22Rv1 (cell line): ENCODE results near the gene F12.

ENCODE experiments used
- H3K27ac ChIP-seq: fragments of 450-650 bp; 2 replicates; pipeline ENCODE4 v1.5.1; 2017
- ZFX ChIP-seq: fragments of 450-650 bp; IDR thresholded peaks from 2 replicates; pipeline ENCODE4 v1.6.1; 2017; ENCODE audit warnings: antibody characterized with exemption, borderline replicate concordance
- TF ChIP-seq, protein P1 (sequence below): fragments of 450-650 bp; IDR thresholded peaks from 2 replicates; pipeline ENCODE4 v1.5.1; 2017; ENCODE audit warnings: mild to moderate bottlenecking

F12 gene

DNA sequence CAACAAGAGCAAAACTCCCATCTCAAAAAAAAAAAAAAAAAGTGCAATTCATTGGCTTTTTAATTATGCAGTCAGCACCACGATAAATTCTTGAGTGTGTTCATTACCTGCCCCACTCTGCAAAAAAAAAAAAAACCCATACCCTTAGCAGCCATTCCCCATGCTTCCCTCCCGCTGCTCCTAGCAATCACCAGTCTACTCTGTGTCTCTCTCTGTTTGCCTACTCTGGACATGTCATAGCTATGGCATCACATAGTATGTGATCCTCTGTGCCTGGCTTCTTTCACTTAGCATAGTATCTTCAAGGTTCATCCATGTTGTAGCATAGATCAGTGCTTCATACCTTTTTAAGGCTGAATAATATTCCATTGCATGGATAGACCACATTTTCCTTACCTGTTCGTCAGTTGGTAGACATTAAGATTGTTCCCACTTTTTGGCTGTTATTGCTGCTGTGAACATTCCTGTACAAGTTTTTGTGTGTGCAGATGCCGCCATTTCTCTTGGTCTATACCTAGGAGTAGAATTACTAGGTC, 30.2 kb upstream of the F12 start:
- H3K27ac ChIP-seq, result 0 out of 2 replicates have a peak overlapping the region, but pooled peaks have one; percentile 4
- TF ChIP-seq, protein P1, sequence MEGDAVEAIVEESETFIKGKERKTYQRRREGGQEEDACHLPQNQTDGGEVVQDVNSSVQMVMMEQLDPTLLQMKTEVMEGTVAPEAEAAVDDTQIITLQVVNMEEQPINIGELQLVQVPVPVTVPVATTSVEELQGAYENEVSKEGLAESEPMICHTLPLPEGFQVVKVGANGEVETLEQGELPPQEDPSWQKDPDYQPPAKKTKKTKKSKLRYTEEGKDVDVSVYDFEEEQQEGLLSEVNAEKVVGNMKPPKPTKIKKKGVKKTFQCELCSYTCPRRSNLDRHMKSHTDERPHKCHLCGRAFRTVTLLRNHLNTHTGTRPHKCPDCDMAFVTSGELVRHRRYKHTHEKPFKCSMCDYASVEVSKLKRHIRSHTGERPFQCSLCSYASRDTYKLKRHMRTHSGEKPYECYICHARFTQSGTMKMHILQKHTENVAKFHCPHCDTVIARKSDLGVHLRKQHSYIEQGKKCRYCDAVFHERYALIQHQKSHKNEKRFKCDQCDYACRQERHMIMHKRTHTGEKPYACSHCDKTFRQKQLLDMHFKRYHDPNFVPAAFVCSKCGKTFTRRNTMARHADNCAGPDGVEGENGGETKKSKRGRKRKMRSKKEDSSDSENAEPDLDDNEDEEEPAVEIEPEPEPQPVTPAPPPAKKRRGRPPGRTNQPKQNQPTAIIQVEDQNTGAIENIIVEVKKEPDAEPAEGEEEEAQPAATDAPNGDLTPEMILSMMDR, result no peak
- no peak for TF ChIP-seq ZFX

GRCh38 chr5:177438468-177438867, 29.1 kb upstream of the F12 start:
- TF ChIP-seq, protein P1, result no peak
- no peak for TF ChIP-seq ZFX
- 0 out of 2 replicates have a peak overlapping the region, but pooled peaks have one; percentile 12 for H3K27ac ChIP-seq

DNA sequence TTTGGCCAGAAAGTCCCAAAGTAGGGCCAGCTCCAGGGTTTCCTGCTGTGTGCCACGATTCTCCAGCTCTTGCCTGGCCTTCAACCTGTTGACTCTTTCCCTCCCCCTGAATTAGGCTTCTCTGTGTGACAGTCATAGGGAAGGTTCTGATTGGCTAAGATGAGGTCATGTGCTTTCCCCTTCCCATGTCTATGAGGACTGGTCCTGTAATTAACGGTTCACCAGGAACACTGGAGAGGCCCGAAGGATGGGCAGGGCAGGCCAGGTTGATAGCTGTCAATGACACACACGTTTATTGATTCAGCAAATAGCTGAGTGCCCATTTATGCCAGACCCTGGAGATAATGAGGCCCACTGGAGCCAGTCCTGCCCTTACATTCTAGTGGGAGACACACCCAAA, 28.3 kb upstream of the F12 start:
- no peak for TF ChIP-seq ZFX
- TF ChIP-seq, protein P1, result no peak
- H3K27ac ChIP-seq, result no peak overlapping the region

- peak overlapping the region; percentile 12; the same call in 1 of the 2 replicates for H3K27ac ChIP-seq
- no peak for TF ChIP-seq ZFX
- TF ChIP-seq, protein P1, result no peak
Observed at GRCh38 chr5:177435847-177436536, 26.6 kb upstream of the F12 start.

DNA sequence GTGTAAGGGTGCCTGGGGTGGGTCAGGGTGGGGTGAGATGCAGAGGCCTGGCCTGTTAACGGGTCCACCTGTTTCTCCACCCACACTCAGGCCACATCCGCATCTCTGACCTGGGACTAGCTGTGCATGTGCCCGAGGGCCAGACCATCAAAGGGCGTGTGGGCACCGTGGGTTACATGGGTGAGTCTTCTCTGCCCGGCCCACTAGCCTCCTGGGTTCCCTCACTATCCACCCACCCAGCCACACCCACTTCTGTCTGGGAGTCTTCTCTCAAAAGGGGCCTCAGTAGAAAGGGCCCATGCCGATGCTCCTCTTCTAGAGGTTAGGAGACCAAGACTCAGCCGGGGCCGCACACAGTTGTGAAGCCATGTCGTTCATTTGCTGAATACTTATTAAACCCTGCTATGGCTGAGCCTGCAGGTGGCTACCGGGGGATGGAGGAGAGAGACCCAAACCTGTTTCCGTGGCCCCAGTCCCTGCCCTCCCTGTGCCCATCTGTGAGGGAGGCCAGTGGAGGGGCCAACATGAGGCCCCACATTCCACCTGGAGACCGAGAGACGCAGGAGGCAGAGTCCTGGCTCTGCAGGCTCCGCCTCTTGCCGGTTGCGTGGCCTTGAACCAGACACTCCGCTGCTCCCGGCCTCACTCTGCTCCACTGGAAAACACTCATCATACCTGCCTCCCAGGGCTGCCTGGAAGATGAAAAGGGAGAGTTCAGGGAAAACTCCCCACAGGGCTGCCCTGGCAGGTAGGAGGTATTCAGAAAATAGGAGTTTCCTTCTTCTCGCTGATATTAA, 25.8 kb upstream of the F12 start:
- TF ChIP-seq, protein P1, result no peak
- no peak for TF ChIP-seq ZFX

DNA sequence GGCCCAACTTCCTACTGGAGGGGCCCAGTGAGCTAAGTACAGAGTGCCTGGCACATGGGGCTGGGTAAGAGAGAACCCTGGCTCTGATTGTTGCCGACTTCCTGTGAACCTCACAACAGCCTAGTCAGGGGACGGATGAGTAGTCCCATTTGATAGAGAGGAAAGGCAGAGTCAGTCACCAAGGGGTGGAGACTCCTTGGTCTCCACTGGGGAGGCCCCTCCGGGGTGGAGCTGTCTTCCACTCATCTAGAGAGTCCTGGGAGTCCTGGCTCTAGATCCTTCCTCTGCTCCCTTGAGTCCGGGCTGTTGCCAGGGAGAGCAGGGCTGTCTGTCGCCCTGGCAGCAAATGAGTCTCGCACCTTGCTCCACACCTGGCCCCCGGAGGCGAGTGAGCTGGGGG, 25.1 kb upstream of the F12 start:
- H3K27ac ChIP-seq, result no peak overlapping the region
- TF ChIP-seq ZFX, result no peak
- TF ChIP-seq, protein P1, result no peak

More for the DNA sequence above, 25.8 kb upstream of the F12 start:
- H3K27ac ChIP-seq, result no peak overlapping the region

GRCh38 chr5:177433658-177434217, 24.4 kb upstream of the F12 start:
- no peak overlapping the region for H3K27ac ChIP-seq
- TF ChIP-seq ZFX, result no peak
- TF ChIP-seq, protein P1, result no peak
